ENCODE results near the gene TYRO3.

Gene TYRO3

GRCh38 chr15:41599061-41599460 lies 40.0 kb downstream of the TYRO3 start:
- H3K4me2 ChIP-seq (ENCODE audit: low read length): no peak overlapping the region

GRCh38 chr15:41603411-41603935 lies 44.5 kb downstream of the TYRO3 start:
- Histone ChIP-seq H3K4me1 (ENCODE audit: control insufficient read depth, low read depth, low read length) (peaks cover 1% of the 10 kb centered on the region), H4K5ac (ENCODE audit: low read length) (no peak overlapping the region), H3K23ac (ENCODE audit: low read length) (no peak overlapping the region), H3K4ac (ENCODE audit: low read depth, low read length) (no peak overlapping the region), H3K36me3 (ENCODE audit: control insufficient read depth, insufficient read depth, low read length) (no peaks in the 10 kb centered on the region), H3K4me2 (ENCODE audit: low read length) (no peak overlapping the region), H3K27ac (ENCODE audit: low read depth, low read length) (no peak overlapping the region), H3K4me3 (ENCODE audit: low read length) (no peak overlapping the region), H3K79me1 (ENCODE audit: low read length) (no peaks in the 10 kb centered on the region), H2BK15ac (replicated peaks; ENCODE audit: low read depth) (no peak overlapping the region), H2BK5ac (ENCODE audit: low read length) (no peak overlapping the region), H3K18ac (ENCODE audit: low read length) (no peak overlapping the region), H3K9ac (ENCODE audit: low read length) (no peak overlapping the region), H2AK5ac (ENCODE audit: low read length) (no peak overlapping the region), H2BK120ac (ENCODE audit: low read depth, low read length) (no peak overlapping the region), H4K8ac (ENCODE audit: low read depth, low read length) (no peak overlapping the region), H3K27me3 (ENCODE audit: insufficient read depth, low read length, poor library complexity) (no peaks in the 10 kb centered on the region), H3K56ac (ENCODE audit: low read length) (no peak overlapping the region), H3K79me2 (ENCODE audit: control insufficient read depth, insufficient read depth, low read length) (no peaks in the 10 kb centered on the region)
- DNase-seq: no peak
- WGBS (ENCODE audit: extremely low coverage, insufficient coverage, low lambda C conversion rate): no CpG with 5 or more reads among the region's 6 CpGs

More at GRCh38 chr15:41599061-41599460, 40.0 kb downstream of the TYRO3 start:
- no peak overlapping the region for H3K27ac ChIP-seq (ENCODE audit: low read depth, low read length)
- H3K4ac ChIP-seq (ENCODE audit: low read depth, low read length): no peak overlapping the region
- no peak overlapping the region for H3K18ac ChIP-seq (ENCODE audit: low read length)
- no peak overlapping the region for H2AK5ac ChIP-seq (ENCODE audit: low read length)
- no peak overlapping the region for H3K56ac ChIP-seq (ENCODE audit: low read length)
- H2BK15ac ChIP-seq (replicated peaks; ENCODE audit: low read depth): no peak overlapping the region
- H3K4me1 ChIP-seq (ENCODE audit: control insufficient read depth, low read depth, low read length): peaks cover 1% of the 10 kb centered on the region
- no peaks in the 10 kb centered on the region for H3K79me1 ChIP-seq (ENCODE audit: low read length)
- no peak overlapping the region for H3K23ac ChIP-seq (ENCODE audit: low read length)
- no peak overlapping the region for H2BK5ac ChIP-seq (ENCODE audit: low read length)
- no CpG with 5 or more reads among the region's 1 CpG for WGBS (ENCODE audit: extremely low coverage, insufficient coverage, low lambda C conversion rate)
- no peaks in the 10 kb centered on the region for H3K36me3 ChIP-seq (ENCODE audit: control insufficient read depth, insufficient read depth, low read length)
- H3K79me2 ChIP-seq (ENCODE audit: control insufficient read depth, insufficient read depth, low read length): no peaks in the 10 kb centered on the region
- no peaks in the 10 kb centered on the region for H3K27me3 ChIP-seq (ENCODE audit: insufficient read depth, low read length, poor library complexity)
- H4K5ac ChIP-seq (ENCODE audit: low read length): no peak overlapping the region
- no peak overlapping the region for H3K4me3 ChIP-seq (ENCODE audit: low read length)
- H4K8ac ChIP-seq (ENCODE audit: low read depth, low read length): no peak overlapping the region
- DNase-seq: no peak
- no peak overlapping the region for H2BK120ac ChIP-seq (ENCODE audit: low read depth, low read length)
- H3K9ac ChIP-seq (ENCODE audit: low read length): no peak overlapping the region

- H3K79me2 ChIP-seq (ENCODE audit: control insufficient read depth, insufficient read depth, low read length): no peaks in the 10 kb centered on the region
- H3K56ac ChIP-seq (ENCODE audit: low read length): no peak overlapping the region
- H3K4me1 ChIP-seq (ENCODE audit: control insufficient read depth, low read depth, low read length): peaks cover 1% of the 10 kb centered on the region
- no peak overlapping the region for H2BK5ac ChIP-seq (ENCODE audit: low read length)
- no peak overlapping the region for H3K4ac ChIP-seq (ENCODE audit: low read depth, low read length)
- H3K9ac ChIP-seq (ENCODE audit: low read length): no peak overlapping the region
- no CpG with 5 or more reads among the region's 13 CpGs for WGBS (ENCODE audit: extremely low coverage, insufficient coverage, low lambda C conversion rate)
- no peak overlapping the region for H3K18ac ChIP-seq (ENCODE audit: low read length)
- H3K23ac ChIP-seq (ENCODE audit: low read length): no peak overlapping the region
- no peak overlapping the region for H2AK5ac ChIP-seq (ENCODE audit: low read length)
- no peaks in the 10 kb centered on the region for H3K27me3 ChIP-seq (ENCODE audit: insufficient read depth, low read length, poor library complexity)
- no peak overlapping the region for H2BK15ac ChIP-seq (replicated peaks; ENCODE audit: low read depth)
- H3K79me1 ChIP-seq (ENCODE audit: low read length): no peaks in the 10 kb centered on the region
- H4K8ac ChIP-seq (ENCODE audit: low read depth, low read length): no peak overlapping the region
- no peak overlapping the region for H4K5ac ChIP-seq (ENCODE audit: low read length)
- no peak overlapping the region for H3K4me2 ChIP-seq (ENCODE audit: low read length)
- H3K36me3 ChIP-seq (ENCODE audit: control insufficient read depth, insufficient read depth, low read length): no peaks in the 10 kb centered on the region
- H3K4me3 ChIP-seq (ENCODE audit: low read length): no peak overlapping the region
- peak; percentile 88 for DNase-seq
- H3K27ac ChIP-seq (ENCODE audit: low read depth, low read length): no peak overlapping the region
- H2BK120ac ChIP-seq (ENCODE audit: low read depth, low read length): no peak overlapping the region
These were observed 45.2 kb downstream of the TYRO3 start for GRCh38 chr15:41603941-41604911.

GRCh38 chr15:41605566-41605965 lies 46.6 kb downstream of the TYRO3 start:
- no peaks in the 10 kb centered on the region for H3K79me2 ChIP-seq (ENCODE audit: control insufficient read depth, insufficient read depth, low read length)
- H3K4me3 ChIP-seq (ENCODE audit: low read length): no peak overlapping the region
- WGBS (ENCODE audit: extremely low coverage, insufficient coverage, low lambda C conversion rate): no CpG with 5 or more reads among the region's 3 CpGs
- no peak overlapping the region for H3K27ac ChIP-seq (ENCODE audit: low read depth, low read length)
- H3K9ac ChIP-seq (ENCODE audit: low read length): no peak overlapping the region
- H3K79me1 ChIP-seq (ENCODE audit: low read length): no peaks in the 10 kb centered on the region
- H2BK120ac ChIP-seq (ENCODE audit: low read depth, low read length): no peak overlapping the region
- H3K27me3 ChIP-seq (ENCODE audit: insufficient read depth, low read length, poor library complexity): no peaks in the 10 kb centered on the region
- H2AK5ac ChIP-seq (ENCODE audit: low read length): no peak overlapping the region
- no peak overlapping the region for H4K5ac ChIP-seq (ENCODE audit: low read length)
- H3K23ac ChIP-seq (ENCODE audit: low read length): no peak overlapping the region
- H4K8ac ChIP-seq (ENCODE audit: low read depth, low read length): no peak overlapping the region
- no peak overlapping the region for H2BK5ac ChIP-seq (ENCODE audit: low read length)
- DNase-seq: peak; percentile 52
- H3K18ac ChIP-seq (ENCODE audit: low read length): no peak overlapping the region
- no peak overlapping the region for H3K4ac ChIP-seq (ENCODE audit: low read depth, low read length)
- peaks cover 1% of the 10 kb centered on the region for H3K4me1 ChIP-seq (ENCODE audit: control insufficient read depth, low read depth, low read length)
- H3K4me2 ChIP-seq (ENCODE audit: low read length): no peak overlapping the region
- H3K56ac ChIP-seq (ENCODE audit: low read length): no peak overlapping the region
- H3K36me3 ChIP-seq (ENCODE audit: control insufficient read depth, insufficient read depth, low read length): no peaks in the 10 kb centered on the region
- H2BK15ac ChIP-seq (replicated peaks; ENCODE audit: low read depth): no peak overlapping the region

GRCh38 chr15:41606997-41607396 lies 48.0 kb downstream of the TYRO3 start:
- no peaks in the 10 kb centered on the region for H3K27me3 ChIP-seq (ENCODE audit: insufficient read depth, low read length, poor library complexity)
- no peaks in the 10 kb centered on the region for H3K79me2 ChIP-seq (ENCODE audit: control insufficient read depth, insufficient read depth, low read length)
- no peak overlapping the region for H3K18ac ChIP-seq (ENCODE audit: low read length)
- H3K4me2 ChIP-seq (ENCODE audit: low read length): no peak overlapping the region
- no peak overlapping the region for H3K4ac ChIP-seq (ENCODE audit: low read depth, low read length)
- no peak overlapping the region for H3K27ac ChIP-seq (ENCODE audit: low read depth, low read length)
- no peak overlapping the region for H3K9ac ChIP-seq (ENCODE audit: low read length)
- H3K4me3 ChIP-seq (ENCODE audit: low read length): no peak overlapping the region
- no peak overlapping the region for H4K8ac ChIP-seq (ENCODE audit: low read depth, low read length)
- H3K23ac ChIP-seq (ENCODE audit: low read length): no peak overlapping the region
- H2BK15ac ChIP-seq (replicated peaks; ENCODE audit: low read depth): no peak overlapping the region
- no peak for DNase-seq
- no peak overlapping the region for H2AK5ac ChIP-seq (ENCODE audit: low read length)
- H3K79me1 ChIP-seq (ENCODE audit: low read length): no peaks in the 10 kb centered on the region
- no peaks in the 10 kb centered on the region for H3K36me3 ChIP-seq (ENCODE audit: control insufficient read depth, insufficient read depth, low read length)
- no peak overlapping the region for H2BK5ac ChIP-seq (ENCODE audit: low read length)
- H4K5ac ChIP-seq (ENCODE audit: low read length): no peak overlapping the region
- WGBS (ENCODE audit: extremely low coverage, insufficient coverage, low lambda C conversion rate): no CpG with 5 or more reads among the region's 1 CpG
- no peak overlapping the region for H3K56ac ChIP-seq (ENCODE audit: low read length)
- H3K4me1 ChIP-seq (ENCODE audit: control insufficient read depth, low read depth, low read length): peaks cover 1% of the 10 kb centered on the region
- H2BK120ac ChIP-seq (ENCODE audit: low read depth, low read length): no peak overlapping the region

Data from mesendoderm (in vitro differentiated cells).